HepG2 (cell line): ENCODE results near the gene INTS7. TPM values are rescaled to one million over a fixed set of nuclear protein-coding genes. Genes with fewer than 3 reads are reported as not detected.

Experiments used
- CREB1 ChIP-seq, 2 experiments: fragments of 450-650 bp in 1 of 2; IDR thresholded peaks; 2 replicates each; pipeline ENCODE4 v1.6.1; 2016 to 2017; ENCODE audit warnings: control low read depth in 1 of 2, mild to moderate bottlenecking in 1 of 2, missing compliant biosample characterization in 1 of 2, missing genetic modification characterization in 1 of 2
- CSRNP2 ChIP-seq: sonication (generic); formaldehyde crosslinking; conservative IDR thresholded peaks from 2 replicates; pipeline ENCODE4 v1.8.0; 2022; ENCODE audit warnings: low read depth, missing genetic modification reagents
- DNMT3B ChIP-seq: conservative IDR thresholded peaks from 2 replicates; pipeline ENCODE4 v1.6.1; 2016; ENCODE audit warnings: missing biosample characterization, control low read depth
- ETV5 ChIP-seq: IDR thresholded peaks from 2 replicates; pipeline ENCODE4 v1.6.1; 2018; ENCODE audit warnings: missing biosample characterization, missing genetic modification reagents, inconsistent platforms, borderline replicate concordance
- IRF1 ChIP-seq: sonication (generic); formaldehyde crosslinking; IDR thresholded peaks from 2 replicates; pipeline ENCODE4 v1.4.0; 2020; ENCODE audit warnings: low read depth, mild to moderate bottlenecking, missing genetic modification reagents
- KDM5B ChIP-seq: sonication (generic); formaldehyde crosslinking; IDR thresholded peaks from 2 replicates; pipeline ENCODE4 v1.4.0; 2020; ENCODE audit warnings: missing genetic modification reagents, mild to moderate bottlenecking, borderline replicate concordance
- MBNL3 ChIP-seq: fragments of 250-450 bp; sonication (Bioruptor Pico); conservative IDR thresholded peaks from 2 replicates; pipeline ENCODE4 v1.8.0; 2022; ENCODE audit warnings: mild to moderate bottlenecking, inconsistent platforms
- MEF2D ChIP-seq: sonication (generic); formaldehyde crosslinking; IDR thresholded peaks from 2 replicates; pipeline ENCODE4 v1.5.1; 2020; ENCODE audit warnings: mild to moderate bottlenecking, missing genetic modification reagents
- MLXIP ChIP-seq: sonication (generic); formaldehyde crosslinking; IDR thresholded peaks from 2 replicates; pipeline ENCODE4 v1.9.0; 2021; ENCODE audit warnings: missing genetic modification reagents, borderline replicate concordance
- PBX2 ChIP-seq: IDR thresholded peaks from 2 replicates; pipeline ENCODE4 v1.6.1; 2016; ENCODE audit warnings: control low read depth
- RBFOX2 ChIP-seq: fragments of 200-400 bp; formaldehyde crosslinking; IDR thresholded peaks from 2 replicates; pipeline ENCODE4 v1.6.1; 2017; ENCODE audit warnings: low read depth, mild to moderate bottlenecking, low read length
- SIX4 ChIP-seq: sonication (generic); formaldehyde crosslinking; IDR thresholded peaks from 2 replicates; pipeline ENCODE4 v1.4.0; 2020; ENCODE audit warnings: missing genetic modification reagents
- STAT6 ChIP-seq: sonication (generic); formaldehyde crosslinking; IDR thresholded peaks from 2 replicates; pipeline ENCODE4 v1.4.0; 2020; ENCODE audit warnings: missing genetic modification reagents, mild to moderate bottlenecking, borderline replicate concordance
- ZBTB38 ChIP-seq: sonication (generic); formaldehyde crosslinking; IDR thresholded peaks from 2 replicates; pipeline ENCODE4 v1.5.1; 2020; ENCODE audit warnings: mild to moderate bottlenecking, missing genetic modification reagents
- ZFP1 ChIP-seq: IDR thresholded peaks from 2 replicates; pipeline ENCODE4 v1.6.1; 2016
- ZFP36L1 ChIP-seq: sonication (generic); formaldehyde crosslinking; IDR thresholded peaks from 2 replicates; pipeline ENCODE4 v1.8.0; 2022; ENCODE audit warnings: mild to moderate bottlenecking, missing genetic modification reagents, moderate library complexity
- ZMYM4 ChIP-seq: sonication (generic); formaldehyde crosslinking; IDR thresholded peaks from 2 replicates; pipeline ENCODE4 v1.8.1; 2023; ENCODE audit warnings: mild to moderate bottlenecking, missing genetic modification reagents
- ZNF30 ChIP-seq: sonication (generic); formaldehyde crosslinking; IDR thresholded peaks from 2 replicates; pipeline ENCODE4 v1.5.0; 2020; ENCODE audit warnings: mild to moderate bottlenecking, missing genetic modification reagents
- ZNF572 ChIP-seq: sonication (generic); formaldehyde crosslinking; IDR thresholded peaks from 2 replicates; pipeline ENCODE4 v1.5.1; 2020; ENCODE audit warnings: mild to moderate bottlenecking, missing genetic modification reagents
- ZNF709 ChIP-seq: sonication (generic); formaldehyde crosslinking; IDR thresholded peaks from 2 replicates; pipeline ENCODE4 v1.5.0; 2020; ENCODE audit warnings: mild to moderate bottlenecking, missing genetic modification reagents
- ZNF780A ChIP-seq: sonication (generic); formaldehyde crosslinking; IDR thresholded peaks from 2 replicates; pipeline ENCODE4 v1.8.0; 2022; ENCODE audit warnings: mild to moderate bottlenecking, missing genetic modification reagents, moderate library complexity
- polyA plus RNA-seq, 8 experiments: library from polyadenylated mRNA; depleted of rRNA in 3 of 8; stranded (reverse) in 7 of 8; unstranded in 1 of 8; fragments of >200 nt; fragmentation: Illumina TruSeq in 4 of 8; extraction: Trizol in 4 of 8; gene quantifications; 2 replicates each; pipeline versions ENCODE4 v1.2.1 to v1.2.3, GENCODE V29; 2011 to 2016; ENCODE audit warnings: low read depth in 4 of 8, missing spikeins in 1 of 8, mixed read lengths in 1 of 8; ENCODE audit not compliant: insufficient read depth in 1 of 8
- total RNA-seq, 5 experiments: library from RNA; depleted of rRNA; stranded (reverse); fragments of >200 nt; fragmentation: Illumina TruSeq; extraction: Trizol; gene quantifications; 2 replicates each; pipeline ENCODE4 v1.2.3, GENCODE V29; 2016; ENCODE audit warnings: low read depth in 1 of 5

Gene INTS7
- total and polyA plus RNA-seq, 2 of the 13 experiments (the other 11 are each of a cell fraction or from before 2014, with no cell fraction given): 18.3 to 22.4 TPM

- TF ChIP-seq ZNF780A: no peak
- TF ChIP-seq SIX4 (CRISPR knock-in tag): no peak
- TF ChIP-seq ZBTB38 (CRISPR knock-in tag): no peak
- TF ChIP-seq RBFOX2: peak; percentile 79
- TF ChIP-seq ZNF709 (CRISPR knock-in tag): 0 out of 2 replicates have a peak, but pooled peaks have one; percentile 39
- TF ChIP-seq ZMYM4: peak; percentile 95
- no peak for TF ChIP-seq IRF1 (CRISPR knock-in tag)
- TF ChIP-seq STAT6: peak; percentile 79
- no peak for TF ChIP-seq CSRNP2 (CRISPR knock-in tag)
- peak; percentile 51; the same call in 1 of the 2 replicates for TF ChIP-seq ZFP1 (CRISPR knock-in tag)
- no peak; the same call in 1 of the 2 replicates for TF ChIP-seq ZNF30
- TF ChIP-seq ZNF572 (CRISPR knock-in tag): no peak
- no peak for TF ChIP-seq MLXIP (CRISPR knock-in tag)
- no peak for TF ChIP-seq MBNL3 (CRISPR knock-in tag)
- no peak for TF ChIP-seq PBX2 (CRISPR knock-in tag)
- peak; percentile 24; the same call in 1 of the 2 replicates for TF ChIP-seq ETV5 (CRISPR knock-in tag)
- peak; percentile 99 for TF ChIP-seq CREB1 (IDR thresholded peaks at IDR 0.05)
- TF ChIP-seq CREB1 (CRISPR knock-in tag; IDR thresholded peaks at IDR 0.05): peak; percentile 97
- peak; percentile 74; the same call in 1 of the 2 replicates for TF ChIP-seq KDM5B (CRISPR knock-in tag)
- 0 out of 2 replicates have a peak, but pooled peaks have one; percentile 18 for TF ChIP-seq MEF2D (CRISPR knock-in tag)
- peak; percentile 74; the same call in 1 of the 2 replicates for TF ChIP-seq ZFP36L1 (CRISPR knock-in tag)
- no peak for TF ChIP-seq DNMT3B (CRISPR knock-in tag)
Measured at GRCh38 chr1:212035123-212035834, at the start of gene INTS7, which contains the start of gene DTL (continued).
